ENCODE data around the gene CLCF1.

The CLCF1 gene

DNA sequence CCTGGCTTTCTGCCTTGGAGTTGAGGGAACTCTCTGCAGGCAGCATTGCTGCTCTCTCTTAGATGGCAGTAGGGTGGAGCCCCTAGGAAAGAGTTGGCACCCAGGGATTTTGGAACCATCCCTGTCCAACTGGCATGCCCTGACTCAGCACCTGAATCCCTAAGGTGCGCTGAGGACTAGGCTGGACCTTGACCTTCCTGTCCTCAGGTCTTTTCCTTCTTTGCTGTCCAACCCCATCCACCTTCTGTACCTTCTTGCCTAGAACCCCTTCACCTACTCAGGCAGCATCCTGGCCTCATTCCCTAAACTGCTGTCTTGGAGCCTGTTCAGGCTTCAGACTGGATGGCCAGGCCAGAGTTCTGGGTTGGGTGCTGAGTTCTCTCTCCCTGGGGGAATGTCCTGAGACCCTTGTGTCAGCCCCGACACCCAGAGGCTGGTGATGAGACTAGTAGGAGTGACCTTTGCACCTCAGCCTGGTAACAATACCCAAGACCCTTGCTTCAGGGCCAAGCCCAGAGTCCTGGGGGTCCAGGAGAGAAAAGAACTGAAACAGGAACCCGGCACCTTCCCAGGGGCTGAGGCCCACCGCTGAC, 17.5 kb downstream of the CLCF1 start:
- Histone ChIP-seq H2BK15ac (ENCODE audit: low read depth, poor library complexity, severe bottlenecking) (peak overlapping the region; percentile 45), H2BK120ac (ENCODE audit: low read depth, low read length) (peak overlapping the region; percentile 77), H3K27me3 (ENCODE audit: control insufficient read depth in 1 of 2, insufficient read depth in 1 of 2, low read length in 2 of 2) (no peaks in the 10 kb centered on the region), H4K91ac (ENCODE audit: low read length) (peak overlapping the region; percentile 89), H3K9me3 (ENCODE audit: control insufficient read depth, low read length) (no peaks in the 10 kb centered on the region), H3K14ac (ENCODE audit: low read length in 2 of 2) (peak overlapping the region in 1 of 2 experiments; percentile 64), H3K27ac (ENCODE audit: low read length, poor library complexity, severe bottlenecking) (peak overlapping the region; percentile 96), H2BK12ac (ENCODE audit: low read length in 2 of 2) (peak overlapping the region; percentile 6 to 49), H3K4me1 (ENCODE audit: control insufficient read depth, insufficient read depth, low read depth, low read length) (peaks cover 53% of the 10 kb centered on the region), H3K36me3 (ENCODE audit: control insufficient read depth in 1 of 2, insufficient read depth in 2 of 2, low read depth in 1 of 2, low read length in 2 of 2) (peaks cover 5% of the 10 kb centered on the region in 2 experiments), H2AFZ (ENCODE audit: low read depth, low read length) (no peak overlapping the region), H3K23ac (ENCODE audit: low read length in 2 of 2) (peak overlapping the region in 1 of 2 experiments; percentile 2), H3K9ac (ENCODE audit: low read length) (peak overlapping the region; percentile 76), H2AK5ac (ENCODE audit: low read length, severe bottlenecking) (peak overlapping the region; percentile 8), H3K4ac (ENCODE audit: low read depth in 1 of 2, low read length in 2 of 2) (peak overlapping the region; percentile 83 to 92), H3K4me2 (ENCODE audit: low read length, poor library complexity, severe bottlenecking) (no peak overlapping the region), H3K79me1 (replicated peaks; ENCODE audit: low read length, poor library complexity, severe bottlenecking) (peaks cover 7% of the 10 kb centered on the region), H3K18ac (ENCODE audit: low read depth in 1 of 2, low read length in 2 of 2) (peak overlapping the region; percentile 76 to 92), H4K8ac (ENCODE audit: low read length) (peak overlapping the region; percentile 87), H2BK5ac (ENCODE audit: low read depth, low read length, poor library complexity, severe bottlenecking) (no peak overlapping the region), H3K4me3 (ENCODE audit: insufficient read depth in 1 of 2, low read depth in 1 of 2, low read length in 2 of 2) (no peak overlapping the region)
- no peak for DNase-seq
- 80% methylated on average over 4 of the region's 4 CpGs for WGBS

DNA sequence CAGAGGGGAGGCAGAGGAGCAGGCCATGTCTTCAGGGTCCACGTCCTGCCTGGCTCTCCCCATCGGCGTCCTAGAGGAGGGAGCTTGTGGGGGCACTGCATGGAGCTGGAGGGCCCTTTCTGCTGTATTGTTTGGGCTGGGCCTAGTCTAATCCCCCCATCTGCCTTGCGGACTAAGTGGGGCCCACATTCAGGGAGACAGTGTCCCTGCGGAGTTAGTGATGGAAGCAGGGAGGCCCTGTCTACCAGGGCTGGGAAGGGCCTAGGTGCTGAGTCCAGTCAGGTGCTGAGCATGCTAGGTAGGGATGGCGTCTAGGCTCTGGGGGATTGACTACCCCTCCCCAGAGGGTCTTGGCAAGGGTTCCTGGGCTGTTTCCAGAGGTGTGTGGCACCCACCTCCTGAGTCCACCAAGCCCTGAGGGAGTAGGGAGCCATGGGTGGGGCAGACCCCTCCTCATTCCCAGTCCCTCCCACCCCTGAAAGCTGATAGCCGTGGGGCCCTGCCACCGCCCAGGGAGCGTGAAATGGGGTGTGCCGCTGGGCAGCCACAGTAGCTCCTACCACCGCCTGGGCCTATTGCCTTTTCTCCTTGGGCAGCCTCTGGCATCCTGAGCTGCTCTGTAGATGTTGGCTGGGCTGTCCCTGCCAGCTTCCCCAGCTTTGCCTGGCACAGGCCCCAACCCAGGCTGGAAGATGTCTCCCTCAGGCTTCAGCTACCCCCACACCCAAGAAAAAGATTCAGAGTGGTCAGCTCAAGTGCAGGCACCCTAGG, 18.2 kb downstream of the CLCF1 start:
- Histone ChIP-seq H2BK5ac (ENCODE audit: low read depth, low read length, poor library complexity, severe bottlenecking) (peak overlapping the region; percentile 19), H3K23ac (ENCODE audit: low read length in 2 of 2) (peak overlapping the region in 1 of 2 experiments; percentile 35), H3K9ac (ENCODE audit: low read length) (peak overlapping the region; percentile 76), H3K4me1 (ENCODE audit: control insufficient read depth, insufficient read depth, low read depth, low read length) (peaks cover 53% of the 10 kb centered on the region), H4K91ac (ENCODE audit: low read length) (peak overlapping the region; percentile 89), H3K4me3 (ENCODE audit: insufficient read depth in 1 of 2, low read depth in 1 of 2, low read length in 2 of 2) (peak overlapping the region in 1 of 2 experiments; percentile 49), H3K79me1 (replicated peaks; ENCODE audit: low read length, poor library complexity, severe bottlenecking) (peaks cover 7% of the 10 kb centered on the region), H2AK5ac (ENCODE audit: low read length, severe bottlenecking) (peak overlapping the region; percentile 8), H3K14ac (ENCODE audit: low read length in 2 of 2) (peak overlapping the region in 1 of 2 experiments; percentile 64), H3K18ac (ENCODE audit: low read depth in 1 of 2, low read length in 2 of 2) (peak overlapping the region; percentile 72 to 92), H3K27me3 (ENCODE audit: control insufficient read depth in 1 of 2, insufficient read depth in 1 of 2, low read length in 2 of 2) (no peaks in the 10 kb centered on the region), H3K4ac (ENCODE audit: low read depth in 1 of 2, low read length in 2 of 2) (peak overlapping the region; percentile 85 to 92), H3K36me3 (ENCODE audit: control insufficient read depth in 1 of 2, insufficient read depth in 2 of 2, low read depth in 1 of 2, low read length in 2 of 2) (peaks cover 5 to 6% of the 10 kb centered on the region in 2 experiments), H2BK15ac (ENCODE audit: low read depth, poor library complexity, severe bottlenecking) (peak overlapping the region; percentile 92), H2BK12ac (ENCODE audit: low read length in 2 of 2) (peak overlapping the region; percentile 49 to 91), H2AFZ (ENCODE audit: low read depth, low read length) (no peak overlapping the region), H3K9me3 (ENCODE audit: control insufficient read depth, low read length) (no peaks in the 10 kb centered on the region), H4K8ac (ENCODE audit: low read length) (peak overlapping the region; percentile 92), H3K4me2 (ENCODE audit: low read length, poor library complexity, severe bottlenecking) (no peak overlapping the region), H2BK120ac (ENCODE audit: low read depth, low read length) (peak overlapping the region; percentile 62), H3K27ac (ENCODE audit: low read length, poor library complexity, severe bottlenecking) (peak overlapping the region; percentile 96)
- no peak for DNase-seq
- 77% methylated on average over 11 of the region's 11 CpGs for WGBS

DNA sequence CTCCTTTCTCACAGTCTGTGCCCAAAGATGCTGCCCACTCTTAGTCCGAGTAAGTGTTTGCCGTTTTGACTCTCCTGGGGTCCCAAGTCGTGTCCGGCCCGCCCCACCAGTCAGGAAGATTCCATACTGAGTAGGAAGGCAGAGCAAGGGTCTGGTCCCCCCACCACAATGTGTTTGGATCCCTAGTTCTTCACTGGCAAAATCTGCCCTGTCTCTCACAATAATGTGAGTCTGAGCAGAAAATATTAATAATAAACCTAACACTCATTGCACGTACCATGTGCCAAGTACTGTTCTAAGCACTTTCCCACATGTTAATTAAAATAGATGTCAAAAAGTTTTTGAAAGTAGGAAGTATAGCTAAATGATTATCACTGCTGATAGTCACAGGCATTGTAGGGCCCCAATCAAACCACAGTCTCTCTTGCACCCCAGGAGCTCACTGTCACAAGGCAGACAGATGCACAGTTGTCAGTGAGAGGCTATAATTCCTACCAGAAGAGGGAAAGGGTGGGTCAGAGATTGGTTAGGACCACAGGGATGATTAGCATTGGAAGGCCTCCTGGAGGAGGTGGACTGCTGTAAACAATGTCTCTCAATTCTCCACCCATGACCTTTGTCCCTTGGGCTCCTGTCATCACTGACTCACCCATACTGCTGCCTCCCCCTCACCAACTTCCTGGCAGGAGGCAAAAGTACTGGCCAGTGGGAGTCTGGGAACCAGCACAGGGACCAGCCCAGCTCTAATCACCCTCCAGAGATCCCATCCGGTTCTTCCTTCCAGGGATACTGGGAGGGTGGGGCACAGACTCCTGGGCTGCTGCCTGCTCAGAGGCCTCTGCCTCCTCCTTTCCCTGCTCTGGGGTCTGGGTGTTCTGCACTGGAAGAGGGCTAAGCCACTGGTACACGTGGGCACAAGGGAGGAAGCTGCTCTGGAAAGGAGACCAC, 19.0 kb downstream of the CLCF1 start:
- Histone ChIP-seq H3K27ac (ENCODE audit: low read length, poor library complexity, severe bottlenecking) (peak overlapping the region; percentile 96), H3K27me3 (ENCODE audit: control insufficient read depth in 1 of 2, insufficient read depth in 1 of 2, low read length in 2 of 2) (no peaks in the 10 kb centered on the region), H4K8ac (ENCODE audit: low read length) (peak overlapping the region; percentile 92), H2BK12ac (ENCODE audit: low read length in 2 of 2) (peak overlapping the region; percentile 82 to 91), H3K14ac (ENCODE audit: low read length in 2 of 2) (peak overlapping the region in 1 of 2 experiments; percentile 7), H3K9ac (ENCODE audit: low read length) (peak overlapping the region; percentile 94), H4K91ac (ENCODE audit: low read length) (peak overlapping the region; percentile 95), H3K4me2 (ENCODE audit: low read length, poor library complexity, severe bottlenecking) (peak overlapping the region; percentile 74), H3K18ac (ENCODE audit: low read depth in 1 of 2, low read length in 2 of 2) (peak overlapping the region; percentile 92 to 95), H2BK5ac (ENCODE audit: low read depth, low read length, poor library complexity, severe bottlenecking) (peak overlapping the region; percentile 87), H3K36me3 (ENCODE audit: control insufficient read depth in 1 of 2, insufficient read depth in 2 of 2, low read depth in 1 of 2, low read length in 2 of 2) (peaks cover 5 to 6% of the 10 kb centered on the region in 2 experiments), H2AK5ac (ENCODE audit: low read length, severe bottlenecking) (peak overlapping the region; percentile 91), H2BK15ac (ENCODE audit: low read depth, poor library complexity, severe bottlenecking) (peak overlapping the region; percentile 92), H2BK120ac (ENCODE audit: low read depth, low read length) (peak overlapping the region; percentile 62), H3K4ac (ENCODE audit: low read depth in 1 of 2, low read length in 2 of 2) (peak overlapping the region; percentile 85 to 92), H3K4me3 (ENCODE audit: insufficient read depth in 1 of 2, low read depth in 1 of 2, low read length in 2 of 2) (peak overlapping the region; percentile 45 to 89), H3K79me1 (replicated peaks; ENCODE audit: low read length, poor library complexity, severe bottlenecking) (peaks cover 7% of the 10 kb centered on the region), H3K4me1 (ENCODE audit: control insufficient read depth, insufficient read depth, low read depth, low read length) (peaks cover 53% of the 10 kb centered on the region), H3K23ac (ENCODE audit: low read length in 2 of 2) (no peak overlapping the region), H2AFZ (ENCODE audit: low read depth, low read length) (no peak overlapping the region), H3K9me3 (ENCODE audit: control insufficient read depth, low read length) (no peaks in the 10 kb centered on the region)
- 23% methylated on average over 7 of the region's 8 CpGs for WGBS
- peak; percentile 98 for DNase-seq
